BJ (cell line): ENCODE results near the gene METRNL. TPM values are rescaled to one million over a fixed set of nuclear protein-coding genes. Genes with fewer than 3 reads are reported as not detected.
"Not testable (repeated sequence)": the region's sequence is repeated elsewhere in the genome, so short reads cannot be mapped to it uniquely, and the experiment has no call there.

ENCODE experiments used
- CTCF ChIA-PET: fragments of 350-600 bp; formaldehyde crosslinking; extraction: SDS; loops from one replicate; lab custom pipeline; 2021; ENCODE audit warnings: antibody characterized with exemption, inconsistent platforms; lab: Yijun Ruan, JAX
- POLR2A ChIA-PET: fragments of 300-600 bp; sonication (Branson Sonifier 250); formaldehyde crosslinking; extraction: SDS; loops from one replicate; lab custom pipeline; 2021; ENCODE audit warnings: antibody characterized with exemption; lab: Charles Lee
- DNase-seq: peaks from one replicate; pipeline ENCODE4 v3.0.0-alpha.2; 2011; ENCODE audit warnings: low read depth
- H3K27me3 ChIP-seq: 2 replicates; pipeline ENCODE4 v1.6.0; 2011; ENCODE audit warnings: low read length; ENCODE audit not compliant: control insufficient read depth, insufficient read depth
- H3K36me3 ChIP-seq: 2 replicates; pipeline ENCODE4 v1.5.1; 2011; ENCODE audit warnings: low read length; ENCODE audit not compliant: control insufficient read depth, insufficient read depth
- H3K4me3 ChIP-seq: 2 replicates; pipeline ENCODE4 v1.5.1; 2011; ENCODE audit warnings: low read depth, mild to moderate bottlenecking, control low read depth, low read length
- polyA plus RNA-seq: library from polyadenylated mRNA; depleted of rRNA; stranded (reverse); fragments of >200 nt; gene quantifications from 2 replicates; pipeline ENCODE4 v1.2.3, GENCODE V29; 2011
- TF ChIP-seq, protein P1 (sequence below): IDR thresholded peaks from 2 replicates; pipeline ENCODE4 v1.5.1; 2011; ENCODE audit warnings: low read depth, mild to moderate bottlenecking, control low read depth, inconsistent platforms, low read length, moderate library complexity; ENCODE audit not compliant: insufficient read depth

The METRNL gene
- polyA plus RNA-seq, 1 experiment = 63.2 TPM

DNA sequence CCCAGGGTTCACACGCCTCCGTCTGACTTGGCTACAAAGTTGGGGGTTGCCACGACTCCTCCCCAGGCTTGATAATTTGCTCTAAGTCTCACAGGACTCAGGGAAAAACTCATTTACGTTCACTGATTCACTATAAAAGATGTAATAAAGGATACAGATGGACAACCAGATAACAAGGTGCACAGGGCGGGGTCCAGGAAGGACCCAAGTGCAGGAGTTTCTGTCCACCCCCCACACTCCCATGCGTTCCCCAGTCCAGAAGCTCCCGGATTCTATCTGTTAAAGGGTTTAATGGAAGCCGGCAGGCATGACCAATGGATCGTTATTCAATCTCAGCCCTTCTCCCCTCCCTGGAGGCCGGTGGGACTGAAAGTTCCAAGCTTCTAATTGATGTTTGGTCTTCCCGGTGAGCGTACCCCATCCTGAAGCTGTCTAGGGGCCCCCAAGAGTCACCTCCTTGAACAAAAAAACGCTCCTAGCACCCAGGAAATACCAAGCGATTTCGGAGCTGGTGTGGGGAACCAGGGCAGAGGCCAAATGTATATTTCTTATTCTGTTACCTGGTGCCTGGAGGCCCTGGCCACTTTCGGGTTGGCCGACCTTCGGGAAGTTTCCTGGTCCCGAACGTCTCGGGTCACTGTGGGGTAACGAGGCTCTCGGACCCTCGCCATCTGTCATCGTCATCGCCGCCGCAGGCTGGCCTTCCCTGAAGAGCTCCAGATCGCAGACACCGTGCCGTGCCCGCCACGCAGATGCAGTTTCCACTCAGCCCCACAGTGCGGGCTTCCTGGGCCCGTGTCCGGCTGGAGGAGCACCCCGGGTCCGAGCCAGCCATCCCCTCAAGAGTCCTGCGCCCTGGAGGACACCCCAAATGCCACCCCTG lies 13.5 kb upstream of the METRNL start:
- POLR2A ChIA-PET = no interaction called here

GRCh38 chr17:83066543-83066890 lies 12.9 kb upstream of the METRNL start:
- H3K4me3 ChIP-seq, CTCF ChIA-PET, DNase-seq, POLR2A ChIA-PET, H3K27me3 ChIP-seq, H3K36me3 ChIP-seq: not testable (repeated sequence)

More for the DNA sequence above, 13.5 kb upstream of the METRNL start:
- no peaks in the 10 kb centered on the region for H3K36me3 ChIP-seq
- TF ChIP-seq, protein P1, sequence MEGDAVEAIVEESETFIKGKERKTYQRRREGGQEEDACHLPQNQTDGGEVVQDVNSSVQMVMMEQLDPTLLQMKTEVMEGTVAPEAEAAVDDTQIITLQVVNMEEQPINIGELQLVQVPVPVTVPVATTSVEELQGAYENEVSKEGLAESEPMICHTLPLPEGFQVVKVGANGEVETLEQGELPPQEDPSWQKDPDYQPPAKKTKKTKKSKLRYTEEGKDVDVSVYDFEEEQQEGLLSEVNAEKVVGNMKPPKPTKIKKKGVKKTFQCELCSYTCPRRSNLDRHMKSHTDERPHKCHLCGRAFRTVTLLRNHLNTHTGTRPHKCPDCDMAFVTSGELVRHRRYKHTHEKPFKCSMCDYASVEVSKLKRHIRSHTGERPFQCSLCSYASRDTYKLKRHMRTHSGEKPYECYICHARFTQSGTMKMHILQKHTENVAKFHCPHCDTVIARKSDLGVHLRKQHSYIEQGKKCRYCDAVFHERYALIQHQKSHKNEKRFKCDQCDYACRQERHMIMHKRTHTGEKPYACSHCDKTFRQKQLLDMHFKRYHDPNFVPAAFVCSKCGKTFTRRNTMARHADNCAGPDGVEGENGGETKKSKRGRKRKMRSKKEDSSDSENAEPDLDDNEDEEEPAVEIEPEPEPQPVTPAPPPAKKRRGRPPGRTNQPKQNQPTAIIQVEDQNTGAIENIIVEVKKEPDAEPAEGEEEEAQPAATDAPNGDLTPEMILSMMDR = no peak
- CTCF ChIA-PET = no interaction called here
- H3K4me3 ChIP-seq = no peak overlapping the region
- no peak for DNase-seq
- H3K27me3 ChIP-seq = no peaks in the 10 kb centered on the region

- TF ChIP-seq, protein P1 = no peak
- POLR2A ChIA-PET = no interaction called here
These were observed 12.2 kb upstream of the METRNL start for GRCh38 chr17:83067071-83067717.

GRCh38 chr17:83067718-83068261 lies 11.6 kb upstream of the METRNL start:
- H3K36me3 ChIP-seq = no peaks in the 10 kb centered on the region
- no peaks in the 10 kb centered on the region for H3K27me3 ChIP-seq
- TF ChIP-seq, protein P1 = no peak
- POLR2A ChIA-PET = no interaction called here
- no peak for DNase-seq
- CTCF ChIA-PET = interaction anchor here (0.8 to 1.3 kb wide), 4 partner anchors 8 to 287 kb away, joined by 3 to 4 read pairs (median 3); no protein-coding TSS in a partner anchor
- H3K4me3 ChIP-seq = no peak overlapping the region

More at GRCh38 chr17:83067071-83067717, 12.2 kb upstream of the METRNL start:
- no peak overlapping the region for H3K4me3 ChIP-seq
- H3K36me3 ChIP-seq = no peaks in the 10 kb centered on the region
- CTCF ChIA-PET = interaction anchor here (0.8 to 1.3 kb wide), 4 partner anchors 8 to 287 kb away, joined by 3 to 4 read pairs (median 3); no protein-coding TSS in a partner anchor
- DNase-seq = no peak
- no peaks in the 10 kb centered on the region for H3K27me3 ChIP-seq

DNA sequence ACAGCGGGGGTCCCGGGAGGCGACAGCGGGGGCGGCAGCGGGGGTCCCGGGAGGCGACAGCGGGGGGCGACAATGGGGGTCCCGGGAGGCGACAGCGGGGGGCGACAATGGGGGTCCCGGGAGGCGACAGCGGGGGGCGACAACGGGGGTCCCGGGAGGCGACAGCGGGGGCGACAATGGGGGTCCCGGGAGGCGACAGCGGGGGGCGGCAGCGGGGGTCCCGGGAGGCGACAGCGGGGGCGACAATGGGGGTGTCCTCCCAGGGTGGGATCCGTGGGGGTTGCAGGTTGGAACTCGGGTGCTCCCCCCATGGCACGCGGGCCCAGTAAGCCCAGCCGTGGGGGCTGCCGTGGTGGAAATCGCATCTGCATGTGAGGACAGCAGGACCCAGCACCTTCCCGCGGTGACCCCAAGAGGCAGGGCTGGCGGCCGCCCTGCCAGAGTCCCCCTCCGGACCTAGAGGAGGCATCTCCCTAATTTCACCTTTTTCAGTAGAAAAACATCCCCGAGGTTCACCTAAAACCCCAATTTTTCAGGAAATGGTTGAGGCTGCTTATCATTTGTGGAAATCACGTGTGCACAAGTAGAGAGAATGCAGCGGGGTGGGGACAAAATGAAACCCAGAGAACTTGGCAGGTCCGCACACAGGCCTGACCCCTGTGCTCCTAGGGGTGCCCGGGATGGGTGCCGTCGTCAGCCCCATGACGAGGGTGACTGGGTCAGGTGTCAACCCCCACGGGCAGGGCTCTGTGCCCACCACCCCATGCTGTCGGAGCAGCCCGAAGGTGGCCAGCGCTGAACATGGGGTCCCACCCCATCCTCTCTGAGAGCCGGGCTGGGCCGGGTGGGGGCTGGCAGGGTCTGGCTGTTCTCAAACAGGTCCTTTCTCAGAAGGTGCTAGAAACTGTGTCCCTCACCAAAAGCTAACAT lies 10.5 kb upstream of the METRNL start:
- CTCF ChIA-PET = no interaction called here
- no peak for DNase-seq
- Histone ChIP-seq H3K4me3 (no peak overlapping the region), H3K36me3 (no peaks in the 10 kb centered on the region), H3K27me3 (no peaks in the 10 kb centered on the region)
- TF ChIP-seq, protein P1 = no peak
- POLR2A ChIA-PET = no interaction called here
